H9 (cell line): Measurements from ENCODE around the gene PPP2R3A. TPM values are rescaled to one million over a fixed set of nuclear protein-coding genes. Genes with fewer than 3 reads are reported as not detected.

ENCODE experiments used
- DNase-seq: peaks from one replicate; pipeline ENCODE4 v3.0.0-alpha.2; 2017
- H2AFZ ChIP-seq: one replicate; pipeline ENCODE4 v1.6.1; 2013; ENCODE audit warnings: mild to moderate bottlenecking, low read length, control low read depth, moderate library complexity
- H2AK5ac ChIP-seq: 2 replicates; pipeline ENCODE4 v1.6.1; 2013; ENCODE audit warnings: low read length, control low read depth, mixed read lengths; ENCODE audit not compliant: insufficient read length
- H2BK120ac ChIP-seq: one replicate; pipeline ENCODE4 v1.6.1; 2013; ENCODE audit warnings: low read depth, mild to moderate bottlenecking, low read length, control low read depth, inconsistent platforms; ENCODE audit not compliant: poor library complexity, severe bottlenecking
- H2BK12ac ChIP-seq: 2 replicates; pipeline ENCODE4 v1.6.1; 2013; ENCODE audit warnings: low read length, control low read depth, mixed read lengths, low read depth; ENCODE audit not compliant: insufficient read length
- H2BK15ac ChIP-seq: 2 replicates; pipeline ENCODE4 v1.6.1; 2013; ENCODE audit warnings: low read depth, low read length, control low read depth
- H2BK20ac ChIP-seq: one replicate; pipeline ENCODE4 v1.6.1; 2013; ENCODE audit warnings: low read depth, mild to moderate bottlenecking, low read length, control low read depth, inconsistent platforms; ENCODE audit not compliant: poor library complexity, severe bottlenecking
- H2BK5ac ChIP-seq: 2 replicates; pipeline ENCODE4 v1.6.1; 2013; ENCODE audit warnings: low read length, control low read depth, mixed read lengths; ENCODE audit not compliant: insufficient read length
- H3K14ac ChIP-seq: 2 replicates; pipeline ENCODE4 v1.6.1; 2013; ENCODE audit warnings: low read length, control low read depth; ENCODE audit not compliant: insufficient read depth
- H3K18ac ChIP-seq: 2 replicates; pipeline ENCODE4 v1.6.1; 2013; ENCODE audit warnings: low read depth, mild to moderate bottlenecking, mixed read lengths, low read length, control low read depth; ENCODE audit not compliant: insufficient read length
- H3K23ac ChIP-seq: 2 replicates; pipeline ENCODE4 v1.6.1; 2013; ENCODE audit warnings: low read length, control low read depth, mixed read lengths, low read depth; ENCODE audit not compliant: insufficient read length
- H3K23me2 ChIP-seq: 2 replicates; pipeline ENCODE4 v1.6.1; 2013; ENCODE audit warnings: low read depth, mild to moderate bottlenecking, mixed read lengths, low read length, control low read depth; ENCODE audit not compliant: insufficient read length, poor library complexity, severe bottlenecking
- H3K27ac ChIP-seq: 2 replicates; pipeline ENCODE4 v1.5.1; 2013; ENCODE audit warnings: low read length, control low read depth, mixed read lengths, low read depth; ENCODE audit not compliant: insufficient read length
- H3K27me3 ChIP-seq: 2 replicates; pipeline ENCODE4 v1.6.1; 2013; ENCODE audit warnings: low read length, control low read depth, inconsistent platforms; ENCODE audit not compliant: insufficient read depth
- H3K4ac ChIP-seq: 2 replicates; pipeline ENCODE4 v1.6.1; 2013; ENCODE audit warnings: low read depth, mild to moderate bottlenecking, control low read depth, inconsistent platforms, low read length, moderate library complexity
- H3K4me1 ChIP-seq: 2 replicates; pipeline ENCODE4 v1.6.1; 2013; ENCODE audit warnings: low read length, control low read depth, inconsistent platforms; ENCODE audit not compliant: insufficient read depth
- H3K4me2 ChIP-seq: 2 replicates; pipeline ENCODE4 v1.6.1; 2013; ENCODE audit warnings: low read length, control low read depth, mixed read lengths; ENCODE audit not compliant: insufficient read length, insufficient read depth
- H3K56ac ChIP-seq: 2 replicates; pipeline ENCODE4 v1.6.1; 2013; ENCODE audit warnings: low read depth, mild to moderate bottlenecking, mixed read lengths, low read length, control low read depth; ENCODE audit not compliant: insufficient read length
- H3K79me1 ChIP-seq: 2 replicates; pipeline ENCODE4 v1.6.1; 2013; ENCODE audit warnings: low read depth, mild to moderate bottlenecking, moderate library complexity, low read length, control low read depth, inconsistent platforms; ENCODE audit not compliant: insufficient read depth, poor library complexity, severe bottlenecking
- H3K79me2 ChIP-seq: 2 replicates; pipeline ENCODE4 v1.6.1; 2013; ENCODE audit warnings: low read length, control low read depth, inconsistent platforms; ENCODE audit not compliant: insufficient read depth
- H3K9ac ChIP-seq: 2 replicates; pipeline ENCODE4 v1.6.1; 2013; ENCODE audit warnings: low read length, control low read depth, mixed read lengths; ENCODE audit not compliant: insufficient read length; ENCODE audit errors: extremely low read depth
- H3K9me3 ChIP-seq: one replicate; pipeline ENCODE4 v1.6.1; 2013; ENCODE audit warnings: low read depth, low read length, inconsistent platforms; ENCODE audit not compliant: control insufficient read depth
- H3T11ph ChIP-seq: one replicate; pipeline ENCODE4 v1.6.1; 2013; ENCODE audit warnings: mild to moderate bottlenecking, low read length, control low read depth, inconsistent platforms
- H4K20me1 ChIP-seq: one replicate; pipeline ENCODE4 v1.6.1; 2013; ENCODE audit not compliant: control insufficient read depth, insufficient read length, insufficient read depth
- H4K5ac ChIP-seq: 2 replicates; pipeline ENCODE4 v1.6.1; 2013; ENCODE audit warnings: low read depth, mild to moderate bottlenecking, mixed read lengths, low read length, control low read depth; ENCODE audit not compliant: insufficient read length
- H4K8ac ChIP-seq: replicated peaks from 2 replicates; pipeline ENCODE4 v1.6.1; 2013; ENCODE audit warnings: low read length, control low read depth, mixed read lengths, low read depth; ENCODE audit not compliant: insufficient read length
- H4K91ac ChIP-seq: 2 replicates; pipeline ENCODE4 v1.6.1; 2013; ENCODE audit warnings: low read depth, mild to moderate bottlenecking, moderate library complexity, mixed read lengths, low read length, control low read depth; ENCODE audit not compliant: insufficient read length
- H3K27ac Mint-ChIP-seq, 3 experiments: 2 replicates in 2 of 3; 3 replicates in 1 of 3; pipeline ENCODE4 v1.8.0; 2020 to 2021; ENCODE audit warnings: mixed read lengths in 3 of 3, mild to moderate bottlenecking in 1 of 3, moderate library complexity in 1 of 3
- H3K27me3 Mint-ChIP-seq: 2 replicates; pipeline ENCODE4 v1.8.0; 2021; ENCODE audit warnings: low read depth, mild to moderate bottlenecking, moderate library complexity, mixed read lengths
- H3K36me3 Mint-ChIP-seq, 3 experiments: 2 replicates in 2 of 3; 3 replicates in 1 of 3; pipeline ENCODE4 v1.8.0; 2020 to 2021; ENCODE audit warnings: low read depth in 3 of 3, mixed read lengths in 3 of 3; ENCODE audit not compliant: insufficient read depth in 1 of 3
- H3K4me1 Mint-ChIP-seq, 2 experiments: 2 replicates each; pipeline ENCODE4 v1.8.0; 2020; ENCODE audit warnings: mixed read lengths in 2 of 2
- H3K4me3 Mint-ChIP-seq, 2 experiments: 2 replicates in 1 of 2; 3 replicates in 1 of 2; pipeline ENCODE4 v1.8.0; 2020 to 2021; ENCODE audit warnings: mild to moderate bottlenecking in 2 of 2, mixed read lengths in 2 of 2, moderate library complexity in 1 of 2
- H3K9me3 Mint-ChIP-seq, 2 experiments: 2 replicates in 1 of 2; 3 replicates in 1 of 2; pipeline ENCODE4 v1.8.0; 2020; ENCODE audit warnings: mild to moderate bottlenecking in 2 of 2, mixed read lengths in 2 of 2, moderate library complexity in 1 of 2
- CTCF ChIP-seq: fragments of 200-600 bp; sonication (generic); conservative IDR thresholded peaks from 3 replicates; pipeline ENCODE4 v1.8.0; 2021; ENCODE audit warnings: antibody characterized with exemption, mild to moderate bottlenecking
- WGBS: extraction: QIAGEN DNeasy Blood & Tissue Kit; methylation state at CpG from one replicate; pipeline ENCODE4 v1.1.7; 2013; ENCODE audit warnings: missing lambda C conversion rate, low lambda C conversion rate, mixed read lengths; ENCODE audit not compliant: insufficient read length; ENCODE audit errors: extremely low coverage; 5-methylcytosine and 5-hydroxymethylcytosine counted together
- total RNA-seq: library from RNA; stranded (reverse); gene quantifications from 2 replicates; pipeline ENCODE4 v1.2.1, GENCODE V29; 2021

PPP2R3A gene
- total RNA-seq, 1 experiment from 2014 or later = 12.4 TPM

- H3K4me2 ChIP-seq = no peak overlapping the region
- Mint-ChIP-seq H3K36me3 (peaks cover 9 to 43% (median 28%) of the 10 kb centered on the region in 3 experiments; a peak in 6 of 7 replicates), H3K27me3 (no peaks in the 10 kb centered on the region), H3K9me3 (no peaks in the 10 kb centered on the region; a peak in 1 of 5 replicates), H3K4me1 (peaks cover 6% of the 10 kb centered on the region in 2 experiments), H3K27ac (peak overlapping the region in 1 of 3 experiments; percentile 11; a peak in 1 of 7 replicates), H3K4me3 (no peak overlapping the region)
- H3K23ac ChIP-seq = no peak overlapping the region
- H3K14ac ChIP-seq = no peak overlapping the region
- H2AK5ac ChIP-seq = no peak overlapping the region
- no peak overlapping the region for H3K4ac ChIP-seq
- no peaks in the 10 kb centered on the region for H3K27me3 ChIP-seq
- no peaks in the 10 kb centered on the region for H3K23me2 ChIP-seq
- H2BK15ac ChIP-seq = no peak overlapping the region
- H4K91ac ChIP-seq = no peak overlapping the region
- H4K5ac ChIP-seq = no peak overlapping the region
- H3K9ac ChIP-seq = no peak overlapping the region
- H2BK5ac ChIP-seq = no peak overlapping the region
- H2BK120ac ChIP-seq = no peak overlapping the region
- no peaks in the 10 kb centered on the region for H3K4me1 ChIP-seq
- no peak overlapping the region for H3K18ac ChIP-seq
- H4K8ac ChIP-seq = no peak overlapping the region
- no peaks in the 10 kb centered on the region for H3K9me3 ChIP-seq
- H4K20me1 ChIP-seq = no peaks in the 10 kb centered on the region
- H3K27ac ChIP-seq = no peak overlapping the region
- no CpG with 5 or more reads among the region's 7 CpGs for WGBS
- H2BK12ac ChIP-seq = no peak overlapping the region
- no peak overlapping the region for H3T11ph ChIP-seq
- H2BK20ac ChIP-seq = no peak overlapping the region
- no peak for DNase-seq
- H3K79me2 ChIP-seq = no peaks in the 10 kb centered on the region
- H3K79me1 ChIP-seq = no peaks in the 10 kb centered on the region
- no peak overlapping the region for H2AFZ ChIP-seq
- TF ChIP-seq CTCF = no peak
- no peak overlapping the region for H3K56ac ChIP-seq
These were observed 79.6 kb downstream of the PPP2R3A start for GRCh38 chr3:136044980-136045745.
